ENCODE results near the gene RPS6KB2. TPM values are rescaled to one million over a fixed set of nuclear protein-coding genes. Genes with fewer than 3 reads are reported as not detected.

The RPS6KB2 gene
- total and polyA plus RNA-seq, 9 of the 15 experiments (the other 6 are each of a cell fraction or from before 2014, with no cell fraction given), result 0.42 to 122 (median 82.6) TPM

GRCh38 chr11:67435727-67436458 lies 7.6 kb downstream of the RPS6KB2 start (continued):
- TF ChIP-seq HNRNPK (IDR thresholded peaks at IDR 0.05; ENCODE audit: low read depth, low read length, poor library complexity, severe bottlenecking) (no peak), BRCA1 (IDR thresholded peaks at IDR 0.05) (no peak), BRCA1 (CRISPR knock-in tag; IDR thresholded peaks at IDR 0.05) (no peak), ZNF507 (tag; conservative IDR thresholded peaks at IDR 0.05) (no peak), POLR2G (IDR thresholded peaks at IDR 0.05; ENCODE audit: low read depth, low read length) (peak; percentile 67), SREBF1 (IDR thresholded peaks at IDR 0.05; ENCODE audit: borderline replicate concordance, low read depth, low read length) (no peak), CBX5 (IDR thresholded peaks at IDR 0.05; ENCODE audit: borderline replicate concordance, low read depth) (no peak), MTA2 (IDR thresholded peaks at IDR 0.05; ENCODE audit: low read depth) (no peak), FOXP1 (CRISPR knock-in tag; IDR thresholded peaks at IDR 0.05) (0 out of 2 replicates have a peak, but pooled peaks have one; percentile 49), U2AF2 (optimal IDR thresholded peaks at IDR 0.05; ENCODE audit: low read depth, low read length) (no peak), CAMTA2 (CRISPR knock-in tag; conservative IDR thresholded peaks at IDR 0.05) (no peak), ZNF780A (CRISPR knock-in tag; IDR thresholded peaks at IDR 0.05) (no peak), ZFP30 (CRISPR knock-in tag; IDR thresholded peaks at IDR 0.05; ENCODE audit: borderline replicate concordance) (no peak), ZNF274 (IDR thresholded peaks at IDR 0.05; ENCODE audit: borderline replicate concordance, low read depth, low read length) (no peak), CTBP1 (IDR thresholded peaks at IDR 0.05; ENCODE audit: borderline replicate concordance) (no peak), ZNF445 (CRISPR knock-in tag; IDR thresholded peaks at IDR 0.05; ENCODE audit: low read depth) (no peak), CBFA2T3 (IDR thresholded peaks at IDR 0.05) (no peak), ZNF282 (CRISPR knock-in tag; IDR thresholded peaks at IDR 0.05) (peak; percentile 30; the same call in 1 of the 2 replicates), ZBTB26 (CRISPR knock-in tag; IDR thresholded peaks at IDR 0.05) (no peak), LCOR (CRISPR knock-in tag; IDR thresholded peaks at IDR 0.05) (no peak), ZBTB43 (CRISPR knock-in tag; IDR thresholded peaks at IDR 0.05) (no peak), ZNF668 (CRISPR knock-in tag; IDR thresholded peaks at IDR 0.05) (no peak), PYGO2 (tag; IDR thresholded peaks at IDR 0.05) (no peak), RBM22 (IDR thresholded peaks at IDR 0.05; ENCODE audit: low read depth, low read length, poor library complexity, severe bottlenecking) (no peak), MYNN (IDR thresholded peaks at IDR 0.05) (no peak), MYNN (CRISPR knock-in tag; IDR thresholded peaks at IDR 0.05) (no peak), FOXK2 (conservative IDR thresholded peaks at IDR 0.05 in 1 of 2, IDR thresholded peaks at IDR 0.05 in 1 of 2; ENCODE audit: low read depth in 2 of 2) (no peak)
- TF ChIP-seq, protein P1, sequence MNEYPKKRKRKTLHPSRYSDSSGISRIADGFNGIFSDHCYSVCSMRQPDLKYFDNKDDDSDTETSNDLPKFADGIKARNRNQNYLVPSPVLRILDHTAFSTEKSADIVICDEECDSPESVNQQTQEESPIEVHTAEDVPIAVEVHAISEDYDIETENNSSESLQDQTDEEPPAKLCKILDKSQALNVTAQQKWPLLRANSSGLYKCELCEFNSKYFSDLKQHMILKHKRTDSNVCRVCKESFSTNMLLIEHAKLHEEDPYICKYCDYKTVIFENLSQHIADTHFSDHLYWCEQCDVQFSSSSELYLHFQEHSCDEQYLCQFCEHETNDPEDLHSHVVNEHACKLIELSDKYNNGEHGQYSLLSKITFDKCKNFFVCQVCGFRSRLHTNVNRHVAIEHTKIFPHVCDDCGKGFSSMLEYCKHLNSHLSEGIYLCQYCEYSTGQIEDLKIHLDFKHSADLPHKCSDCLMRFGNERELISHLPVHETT (CRISPR knock-in tag; conservative IDR thresholded peaks at IDR 0.05 in 1 of 2, IDR thresholded peaks at IDR 0.05 in 1 of 2), result no peak

All from K562 (cell line).